ENCODE results near the gene KDM5A. TPM values are rescaled to one million over a fixed set of nuclear protein-coding genes. Genes with fewer than 3 reads are reported as not detected.

KDM5A gene
- total and polyA plus RNA-seq, 10 of the 15 experiments (the other 5 are each of a cell fraction or from before 2014, with no cell fraction given) = 9.0 to 59.9 (median 27.7) TPM

- SMC1A ChIA-PET (ENCODE audit: uncharacterized antibody, unreplicated experiment) = no interaction called here
- intact Hi-C loops (cut with micrococcal nuclease; ENCODE audit: unreplicated experiment) = no loop called here
- in situ Hi-C loops (cut with MboI) = no loop called here
- DNase-seq (ENCODE audit: low read depth, low spot score) (no peak), FAIRE-seq (no peak), ATAC-seq (no peak)
- peaks cover 7% of the 10 kb centered on the region for H3K4me1 ChIP-seq (ENCODE audit: control insufficient read depth, insufficient read depth, low read length)
- H2AFZ ChIP-seq (ENCODE audit: control insufficient read depth, low read depth, low read length) = no peak overlapping the region; the same call in 1 of the 2 replicates
- RAD21 ChIA-PET (ENCODE audit: unreplicated experiment) = no interaction called here
- H3K27me3 ChIP-seq (replicated peaks in 1 of 2; ENCODE audit: control insufficient read depth in 2 of 2, insufficient read depth in 2 of 2, low read length in 1 of 2) = no peaks in the 10 kb centered on the region
- no peaks in the 10 kb centered on the region for H4K20me1 ChIP-seq (ENCODE audit: control insufficient read depth, insufficient read depth)
- POLR2A ChIA-PET = no interaction called here
- peak overlapping the region; percentile 28; the same call in 1 of the 2 replicates for H3K4me2 ChIP-seq (ENCODE audit: control insufficient read depth, insufficient read depth)
- no peak overlapping the region for H3K4me3 ChIP-seq
- WGBS (ENCODE audit: insufficient coverage, insufficient replicate concordance, low lambda C conversion rate, missing lambda C conversion rate) = 20% methylated on average over 5 of the region's 5 CpGs
- CTCF ChIA-PET = interaction anchor here (0.8 kb wide), 1 partner anchor 157 kb away, joined by 3 read pairs; no protein-coding TSS in a partner anchor
- no peak overlapping the region for H3K9ac ChIP-seq (ENCODE audit: control insufficient read depth, insufficient read depth, low read length)
- TF ChIP-seq KAT2A (conservative IDR thresholded peaks at IDR 0.05; ENCODE audit: control insufficient read depth, low read depth, low read length) (no peak), JUNB (IDR thresholded peaks at IDR 0.05) (peak; percentile 43; the same call in 1 of the 2 replicates), RUNX3 (IDR thresholded peaks at IDR 0.05; ENCODE audit: low read length) (peak; percentile 55; the same call in 1 of the 2 replicates), MLLT1 (IDR thresholded peaks at IDR 0.05) (no peak), RCOR1 (conservative IDR thresholded peaks at IDR 0.05; ENCODE audit: low read depth, low read length) (no peak)
- no peaks in the 10 kb centered on the region for H3K79me2 ChIP-seq (ENCODE audit: control insufficient read depth, insufficient read depth, low read length)
- BruUV-seq (replicated peaks) = no TSS peak
- peaks cover 5 to 27% of the 10 kb centered on the region in 2 experiments for H3K36me3 ChIP-seq (ENCODE audit: control insufficient read depth in 2 of 2, insufficient read depth in 2 of 2, low read length in 1 of 2)
- no peak overlapping the region for H3K27ac ChIP-seq (ENCODE audit: control insufficient read depth, insufficient read depth)
- H3K9me3 ChIP-seq (replicated peaks; ENCODE audit: control insufficient read depth, insufficient read depth, low read length) = peaks cover 2% of the 10 kb centered on the region; the same call in 1 of the 3 replicates
Measured at GRCh38 chr12:286531-287300, 102.4 kb downstream of the KDM5A start.
